ENCODE data around the gene ZSWIM5.
"Not testable (repeated sequence)": the region's sequence is repeated elsewhere in the genome, so short reads cannot be mapped to it uniquely, and the experiment has no call there.

Gene ZSWIM5

DNA sequence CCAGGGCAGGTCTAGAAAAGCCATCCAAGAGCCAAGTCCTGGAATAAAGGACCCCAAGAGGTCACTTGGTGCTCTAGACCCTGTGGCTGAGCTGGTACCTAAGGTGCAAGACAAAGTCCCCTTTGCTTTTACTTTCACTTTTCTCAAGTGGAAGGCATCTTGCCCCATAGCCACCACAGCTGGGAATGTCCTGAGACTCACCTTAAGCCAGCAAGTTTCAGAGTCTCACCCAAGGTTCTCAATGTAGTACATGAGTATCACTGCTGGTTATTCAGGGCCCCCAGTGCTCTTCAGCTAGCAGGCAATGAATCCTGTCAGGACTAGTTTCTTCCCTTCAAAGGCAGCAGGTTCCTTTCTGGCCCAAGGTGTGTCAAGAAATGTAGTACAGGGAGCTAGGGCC is 126.9 kb downstream of the ZSWIM5 start:
- FAIRE-seq: no peak

DNA sequence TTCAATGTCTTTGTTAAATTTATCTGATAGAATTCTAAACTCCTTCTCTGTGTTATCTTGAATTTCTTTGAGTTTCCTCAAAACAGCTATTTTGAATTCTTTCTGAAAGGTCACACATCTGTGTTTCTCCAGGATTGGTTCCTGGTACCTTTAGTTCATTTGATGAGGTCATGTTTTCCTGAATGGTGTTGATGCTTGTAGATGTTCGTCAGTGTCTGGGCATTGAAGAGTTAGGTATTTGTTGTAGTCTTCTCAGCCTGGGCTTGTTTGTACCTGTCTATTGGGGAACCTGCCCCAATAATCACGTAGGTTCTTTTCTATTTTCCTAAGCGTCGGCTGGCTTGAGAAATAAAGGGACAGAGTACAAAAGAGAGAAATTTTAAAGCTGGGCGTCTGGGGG is 129.4 kb downstream of the ZSWIM5 start:
- not testable (repeated sequence) for FAIRE-seq

DNA sequence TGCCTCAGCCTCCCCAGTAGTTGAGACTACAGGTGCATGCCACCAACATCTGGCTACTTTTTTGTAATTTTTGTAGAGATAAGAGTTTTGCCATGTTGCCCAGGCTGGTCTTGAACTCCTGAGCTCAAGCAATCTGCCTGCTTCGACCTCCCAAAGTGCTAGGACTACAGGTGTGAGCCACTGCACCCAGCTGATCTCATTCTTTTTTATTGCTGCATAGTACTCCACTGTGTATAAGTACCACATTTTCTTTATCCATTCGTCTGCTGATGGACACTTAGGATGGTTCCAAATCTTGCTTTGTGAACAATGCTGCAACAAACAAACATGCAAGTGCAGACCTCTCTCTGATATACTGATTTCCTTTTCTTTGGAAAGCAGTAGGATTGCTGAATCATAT is 134.8 kb downstream of the ZSWIM5 start:
- no peak for FAIRE-seq

DNA sequence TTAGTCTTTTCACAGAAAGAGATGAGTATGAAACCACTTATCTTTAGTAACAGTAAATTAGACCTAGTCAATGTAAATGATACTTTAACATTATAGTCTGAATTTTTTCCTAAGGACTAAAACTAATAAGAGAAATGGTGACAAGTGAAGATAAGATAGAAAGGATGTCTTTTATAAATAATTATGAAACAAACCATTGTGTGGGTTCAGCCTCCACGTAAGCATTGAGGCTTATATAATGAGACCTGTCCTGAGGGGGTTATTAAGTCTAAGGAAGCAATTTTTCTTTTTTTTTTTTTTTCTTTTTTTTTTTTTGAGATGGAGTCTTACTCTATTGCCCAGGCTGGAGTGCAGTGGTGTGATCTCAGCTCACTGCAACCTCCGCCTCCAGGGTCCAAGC is 138.6 kb downstream of the ZSWIM5 start:
- no peak for FAIRE-seq

DNA sequence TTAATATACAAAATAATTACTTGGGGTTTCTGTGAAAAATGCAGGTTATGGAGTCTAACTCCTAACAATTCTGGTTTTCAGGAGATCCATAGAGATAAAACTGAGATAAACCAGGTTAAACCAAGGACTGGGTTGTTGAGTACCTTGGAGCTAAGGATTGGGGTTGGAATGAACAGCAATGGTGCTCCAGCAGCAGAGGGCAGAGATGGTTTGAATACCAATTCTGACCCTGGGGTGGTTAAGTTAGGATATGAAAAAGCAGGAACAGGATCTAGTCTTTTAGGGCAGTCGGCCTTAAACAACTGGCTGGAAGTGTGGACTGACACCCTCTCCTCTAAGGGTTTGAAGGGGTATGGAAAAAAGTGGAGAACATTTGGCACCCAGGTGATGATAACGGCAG is 141.3 kb downstream of the ZSWIM5 start:
- FAIRE-seq: no peak

DNA sequence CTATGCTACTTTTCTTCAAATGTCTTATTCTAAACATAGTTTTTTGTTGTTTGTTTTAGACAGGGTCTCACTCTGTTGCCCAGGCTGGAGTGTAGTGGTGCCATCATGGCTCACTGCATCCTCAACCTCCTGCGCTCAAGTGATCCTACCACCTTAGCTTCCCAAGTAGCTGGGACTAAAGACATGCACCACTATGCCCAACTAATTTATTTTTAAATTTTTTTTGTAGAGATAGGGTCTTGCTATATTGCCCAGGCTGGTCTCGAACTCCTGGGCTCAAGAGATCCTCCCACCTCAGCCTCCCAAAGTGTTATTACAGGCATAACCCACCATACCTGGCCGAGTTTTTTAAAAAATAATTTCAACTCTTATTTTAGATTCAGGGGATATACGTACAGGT is 143.9 kb downstream of the ZSWIM5 start:
- FAIRE-seq: not testable (repeated sequence)

DNA sequence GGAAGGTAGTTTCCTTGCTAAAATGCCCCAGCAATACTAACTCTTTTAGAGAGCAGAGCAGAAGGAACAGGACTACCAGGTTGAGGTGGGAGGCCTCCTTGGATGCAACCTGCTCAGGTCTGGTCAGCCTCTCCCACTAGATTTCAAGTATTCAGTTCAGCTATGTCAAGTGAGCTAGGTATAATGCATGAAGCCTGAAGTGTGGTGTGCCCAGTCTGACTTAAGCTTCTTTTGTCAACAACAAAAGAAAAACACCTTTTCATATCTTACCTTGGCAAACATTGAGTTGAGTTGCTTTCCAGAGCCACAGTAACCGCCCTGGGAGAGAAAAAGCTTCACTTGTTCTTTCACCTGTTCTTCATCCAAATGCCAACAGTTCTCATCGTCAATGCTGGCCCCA is 146.6 kb downstream of the ZSWIM5 start:
- FAIRE-seq: no peak

DNA sequence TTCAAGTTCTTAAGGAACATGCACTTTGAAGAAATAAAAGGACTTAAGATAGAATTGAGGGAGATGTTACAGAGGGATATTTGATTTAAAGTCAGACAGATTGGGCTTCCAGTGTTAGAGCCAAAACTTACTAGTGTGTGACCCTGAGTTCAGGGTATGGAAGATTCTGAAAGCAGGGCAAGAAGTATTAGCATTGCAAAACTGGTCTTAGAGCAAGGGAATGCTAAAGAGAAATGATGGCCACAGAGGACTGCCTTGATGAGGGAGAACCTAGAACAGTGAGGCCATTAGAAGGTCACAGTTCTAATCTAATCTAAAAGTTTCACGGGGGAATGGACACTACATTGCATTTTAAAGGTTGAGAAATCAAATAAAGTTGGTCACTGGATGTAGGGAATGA is 148.9 kb downstream of the ZSWIM5 start:
- no peak for FAIRE-seq

DNA sequence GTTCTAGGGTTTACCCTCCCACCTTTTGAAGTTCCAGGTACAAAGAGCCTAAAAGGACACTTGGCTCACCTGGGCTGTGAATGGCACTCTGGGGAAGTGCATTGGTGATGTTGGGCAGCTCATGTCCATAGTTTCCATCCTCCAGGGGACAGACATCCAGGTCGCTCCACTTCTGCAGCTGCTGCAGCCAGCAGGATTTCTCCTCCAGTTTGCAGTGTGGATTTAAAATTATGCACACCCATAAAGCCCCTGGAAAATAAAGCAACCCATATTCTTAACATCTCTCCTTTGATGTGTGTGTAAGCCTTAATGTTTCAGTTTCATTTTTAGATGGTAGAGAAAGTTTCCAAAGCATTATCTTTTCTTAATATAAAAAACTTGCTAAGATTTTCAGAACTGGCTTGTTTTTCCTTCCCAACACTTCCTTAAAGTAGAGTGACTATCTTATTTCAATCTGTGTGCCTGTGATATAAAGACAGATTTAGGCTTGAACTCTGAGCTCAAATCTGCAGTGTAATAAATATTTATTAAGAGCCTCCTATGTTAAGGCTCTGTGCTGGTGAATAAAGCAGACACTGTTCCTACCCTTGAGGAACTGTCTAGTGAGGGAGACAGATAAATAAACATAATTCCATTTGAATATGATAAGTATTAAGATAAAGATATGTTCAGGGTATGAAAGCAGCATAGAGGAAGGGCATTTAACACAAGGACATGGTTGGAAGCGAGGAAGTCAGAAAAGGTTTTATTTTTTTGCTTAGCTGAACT is 155.2 kb downstream of the ZSWIM5 start:
- FAIRE-seq: no peak

DNA sequence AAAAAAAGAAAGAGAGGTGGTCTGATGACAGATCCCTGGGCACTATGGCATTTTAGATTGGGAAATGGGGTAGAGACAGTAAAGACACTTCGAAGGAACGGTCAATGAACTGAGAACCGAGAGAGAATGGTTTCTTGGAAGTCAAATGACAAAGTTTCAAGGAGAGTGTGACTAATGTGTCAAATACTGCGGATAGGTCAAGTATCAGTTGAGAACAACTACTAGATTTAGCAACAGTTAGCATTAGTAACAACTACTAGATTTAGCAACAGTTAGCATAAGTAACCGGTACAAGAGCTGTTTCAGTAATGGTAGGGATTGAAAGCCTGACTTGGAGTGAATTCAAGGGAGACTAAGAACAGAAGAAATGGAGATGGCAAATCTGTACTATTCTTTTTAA is 159.4 kb downstream of the ZSWIM5 start:
- FAIRE-seq: no peak

DNA sequence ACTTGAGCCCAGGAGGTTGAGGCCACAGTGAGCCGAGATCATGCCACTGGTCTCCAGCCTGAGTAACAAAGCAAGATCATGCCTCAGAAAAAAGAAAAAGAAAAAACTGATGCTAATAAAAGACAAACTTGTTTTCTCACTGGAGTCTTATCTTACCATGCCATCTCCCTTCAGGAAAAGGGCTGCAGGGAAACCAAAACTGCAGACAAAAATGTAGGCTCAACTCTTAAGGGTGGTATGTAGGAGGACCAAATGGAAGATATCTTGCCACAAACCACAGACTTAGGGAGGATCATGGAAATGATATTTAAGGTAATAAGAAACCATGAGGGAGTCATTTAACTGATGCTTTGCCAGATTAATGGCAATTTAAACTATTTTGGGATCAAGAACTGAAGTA is 161.5 kb downstream of the ZSWIM5 start:
- no peak for FAIRE-seq

DNA sequence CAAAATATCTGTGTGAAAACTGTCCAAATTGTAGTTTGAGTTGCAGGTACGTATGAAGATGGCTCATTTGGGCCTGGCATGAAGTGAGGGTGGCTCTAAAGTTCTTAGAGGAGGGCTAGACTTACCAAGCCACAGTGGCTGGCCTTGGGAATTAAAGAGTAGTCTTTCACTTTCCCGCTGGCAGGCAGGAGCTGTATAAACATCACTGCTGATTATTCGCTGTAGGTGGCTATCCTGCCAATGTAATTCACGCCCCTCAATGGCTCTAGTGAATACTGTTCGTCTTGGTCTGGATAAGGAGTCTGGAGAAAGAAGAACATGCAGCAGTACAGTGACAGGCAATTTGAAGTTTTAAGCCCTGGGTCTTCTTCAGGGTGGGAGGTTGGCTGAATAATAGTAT is 163.3 kb downstream of the ZSWIM5 start:
- FAIRE-seq: no peak

DNA sequence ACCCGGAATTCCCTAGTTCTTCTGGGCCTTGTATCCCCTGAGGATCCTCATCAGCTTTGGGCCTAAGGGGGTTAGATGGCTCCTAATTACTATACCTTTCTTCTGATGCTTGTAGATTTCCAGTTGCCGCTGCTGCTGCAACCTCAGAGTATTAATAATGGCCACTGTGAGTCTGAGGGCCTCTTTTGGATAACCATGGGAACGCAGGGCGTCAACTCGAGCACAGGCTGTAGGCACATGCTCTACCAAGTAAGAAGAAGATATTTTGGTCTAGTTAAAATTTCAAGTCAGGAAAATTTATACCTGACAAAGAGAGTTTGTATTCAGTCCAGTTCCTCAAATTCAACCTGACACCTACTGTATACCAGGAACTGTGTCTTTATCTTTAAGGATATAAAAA is 166.1 kb downstream of the ZSWIM5 start:
- FAIRE-seq: no peak

DNA sequence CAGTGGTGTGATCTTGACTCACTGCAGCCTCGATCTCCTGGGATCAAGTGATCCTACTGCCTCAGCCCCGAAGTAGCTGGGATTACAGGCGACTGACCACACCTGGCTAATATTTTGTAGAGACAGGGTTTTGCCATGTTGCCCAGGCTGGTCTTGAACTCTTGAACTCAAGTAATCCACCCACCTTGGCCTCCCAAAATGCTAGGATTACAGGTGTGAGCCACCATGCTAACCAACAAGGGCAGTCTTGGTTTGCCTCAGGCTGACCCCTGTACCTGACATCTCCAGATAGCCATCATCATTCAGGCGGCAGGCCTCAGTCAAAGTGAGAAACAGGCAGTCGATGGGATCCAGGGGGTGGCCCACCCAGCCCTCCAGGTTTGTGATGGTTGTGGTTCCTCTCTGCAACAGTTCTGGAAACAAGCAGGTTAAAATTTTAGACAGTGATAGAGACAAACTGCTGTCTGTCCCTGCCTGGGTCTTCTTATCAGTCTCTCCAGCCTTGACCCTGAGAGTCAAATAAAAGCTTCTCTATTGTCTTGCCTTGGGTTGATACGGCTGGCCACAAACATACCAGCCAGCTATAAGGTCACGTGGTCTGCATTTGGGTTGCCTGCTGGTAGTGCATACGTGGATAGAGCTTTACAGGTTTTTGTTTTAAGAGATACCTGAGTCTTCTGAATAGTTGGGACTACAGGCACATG is 167.6 kb downstream of the ZSWIM5 start:
- no peak for FAIRE-seq

DNA sequence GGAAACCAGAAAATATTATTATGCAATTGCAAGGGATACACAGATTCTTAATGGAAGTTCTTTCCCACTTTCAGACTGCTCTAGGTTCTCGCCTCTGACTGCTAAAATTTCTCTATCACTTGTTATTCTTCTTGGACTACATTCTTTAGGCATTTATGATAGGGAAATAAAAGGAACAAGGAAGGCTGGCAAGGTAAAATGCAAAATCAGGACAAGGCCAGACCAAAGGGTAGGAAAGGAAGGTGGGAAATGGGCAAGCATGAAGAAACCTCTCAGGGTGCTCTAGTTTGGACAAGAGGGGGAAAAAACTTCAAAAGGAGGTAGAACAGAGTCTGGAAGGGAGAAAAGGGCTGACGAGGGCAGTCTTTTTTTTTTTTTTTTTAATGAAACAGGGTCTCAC is 168.2 kb downstream of the ZSWIM5 start:
- FAIRE-seq: no peak

DNA sequence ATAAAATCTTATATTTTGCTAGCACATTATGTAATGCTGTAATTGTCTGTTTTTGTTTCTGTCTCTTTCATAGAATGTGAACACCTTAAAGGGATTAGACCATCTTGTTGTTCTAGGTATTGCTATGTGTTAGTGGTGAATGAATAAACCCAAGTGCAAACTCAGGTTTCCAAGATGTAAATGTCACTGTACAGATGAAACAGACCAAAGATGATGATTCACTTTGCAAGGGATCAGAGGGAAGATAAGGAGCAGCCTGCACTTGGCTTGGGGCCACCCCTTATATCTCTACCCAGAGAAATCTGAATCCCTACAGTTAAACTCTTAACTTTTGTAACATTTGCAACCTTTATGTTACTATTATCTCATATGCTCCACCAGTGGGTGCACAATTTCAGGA is 168.9 kb downstream of the ZSWIM5 start:
- FAIRE-seq: no peak

DNA sequence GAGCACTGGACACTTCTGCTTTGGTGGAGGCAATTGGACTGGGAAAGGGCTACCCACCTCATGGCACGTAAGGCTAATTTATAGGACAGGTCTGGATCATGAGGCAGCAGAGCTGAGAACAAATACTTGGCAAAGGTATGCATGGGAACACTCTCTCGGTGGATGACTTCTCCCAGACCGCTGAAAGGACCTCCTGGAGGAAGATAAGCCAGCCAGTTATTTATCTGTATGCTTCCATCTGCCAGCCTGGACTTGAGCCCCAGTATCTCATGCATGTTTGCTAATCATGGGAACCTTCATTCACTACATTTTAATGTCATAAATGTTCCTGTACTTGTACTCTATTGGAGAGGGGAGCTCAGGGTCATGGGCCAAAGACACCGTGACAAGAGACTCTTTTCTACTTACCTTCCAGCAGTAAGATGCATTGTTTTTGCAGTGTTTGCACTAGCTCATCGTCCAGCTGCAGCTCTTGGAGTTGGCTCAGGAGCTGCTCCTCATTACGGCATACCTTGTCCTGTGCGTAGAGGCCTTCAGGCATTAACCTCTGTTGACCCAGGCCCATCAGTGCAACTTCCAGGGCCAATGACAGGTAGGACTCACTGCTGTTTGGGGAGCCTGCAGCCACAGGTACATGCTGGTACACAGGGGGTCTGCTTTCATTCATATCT is 170.6 kb downstream of the ZSWIM5 start:
- no peak for FAIRE-seq

DNA sequence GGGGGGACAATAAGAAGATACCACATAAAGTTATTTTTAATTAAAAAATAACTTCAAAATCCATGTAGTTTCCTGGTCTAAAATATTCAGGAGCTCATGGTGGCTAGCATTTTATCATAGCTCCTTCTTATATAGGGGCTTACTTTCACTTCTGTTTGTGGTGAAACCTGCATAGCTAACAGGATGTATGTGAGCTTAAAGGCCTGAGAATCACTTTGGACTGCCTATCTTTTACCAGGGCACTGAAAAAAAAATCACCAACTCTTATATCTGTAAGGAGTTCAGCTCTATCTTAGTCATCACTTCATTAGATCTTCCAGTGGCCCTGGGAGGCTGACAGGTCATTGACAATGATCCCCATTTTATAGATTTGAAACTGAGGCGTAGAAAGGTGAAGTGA is 173.0 kb downstream of the ZSWIM5 start:
- no peak for FAIRE-seq

DNA sequence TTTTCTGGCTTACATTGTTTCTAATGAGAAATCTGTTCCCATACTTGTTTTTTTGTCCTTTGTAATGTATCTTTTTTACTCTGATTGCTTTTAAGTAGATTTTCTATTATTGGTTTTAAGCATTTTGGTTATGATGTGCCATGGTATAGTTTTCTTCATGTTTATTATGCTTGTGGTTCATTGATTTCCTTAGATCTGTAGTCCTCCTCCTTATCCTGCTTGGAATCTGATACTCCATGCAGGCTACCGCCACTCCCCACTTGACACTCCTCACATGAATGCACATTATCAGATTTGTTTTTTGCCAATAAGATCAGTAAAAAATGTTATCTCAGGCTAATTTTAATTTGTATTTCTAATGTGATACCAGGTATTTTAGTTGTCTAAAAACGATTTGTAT is 173.6 kb downstream of the ZSWIM5 start:
- FAIRE-seq: no peak

DNA sequence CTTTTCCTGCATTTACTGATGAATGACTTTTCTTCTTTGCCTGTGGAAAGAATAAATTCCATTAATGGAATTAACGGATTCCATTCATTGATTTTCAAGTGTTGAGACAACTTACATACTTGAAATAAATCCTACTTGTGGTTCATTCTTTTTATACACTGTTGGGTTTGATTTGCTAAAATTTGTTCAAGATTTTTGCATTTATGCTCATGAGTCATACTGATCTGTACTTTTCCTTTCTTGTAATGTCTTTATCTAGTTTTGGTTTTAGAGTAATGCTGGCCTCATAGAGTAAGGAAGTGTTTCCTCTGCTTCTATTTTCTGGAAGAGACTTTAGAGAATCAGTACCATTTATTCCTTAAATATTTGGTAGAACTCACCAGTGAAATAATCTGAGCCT is 180.0 kb downstream of the ZSWIM5 start:
- no peak for FAIRE-seq

DNA sequence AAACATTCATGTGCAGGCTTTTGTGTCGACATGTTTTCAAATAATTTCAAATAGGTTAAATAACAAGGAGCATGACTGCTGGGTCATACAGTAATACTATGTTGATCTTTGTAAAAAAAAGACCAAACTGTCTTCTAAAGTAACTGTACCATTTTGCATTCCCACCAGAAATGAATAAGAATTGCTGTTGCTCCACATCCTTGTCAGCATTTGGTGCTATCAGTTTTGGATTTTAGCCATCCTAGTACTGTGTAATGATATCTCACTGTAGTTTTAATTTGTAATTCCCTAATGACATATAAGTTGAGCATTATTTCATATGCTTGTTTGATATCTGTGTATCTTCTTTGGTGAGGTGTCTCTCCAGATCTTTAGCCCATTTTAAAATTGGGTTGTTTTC is 182.7 kb downstream of the ZSWIM5 start:
- FAIRE-seq: no peak

DNA sequence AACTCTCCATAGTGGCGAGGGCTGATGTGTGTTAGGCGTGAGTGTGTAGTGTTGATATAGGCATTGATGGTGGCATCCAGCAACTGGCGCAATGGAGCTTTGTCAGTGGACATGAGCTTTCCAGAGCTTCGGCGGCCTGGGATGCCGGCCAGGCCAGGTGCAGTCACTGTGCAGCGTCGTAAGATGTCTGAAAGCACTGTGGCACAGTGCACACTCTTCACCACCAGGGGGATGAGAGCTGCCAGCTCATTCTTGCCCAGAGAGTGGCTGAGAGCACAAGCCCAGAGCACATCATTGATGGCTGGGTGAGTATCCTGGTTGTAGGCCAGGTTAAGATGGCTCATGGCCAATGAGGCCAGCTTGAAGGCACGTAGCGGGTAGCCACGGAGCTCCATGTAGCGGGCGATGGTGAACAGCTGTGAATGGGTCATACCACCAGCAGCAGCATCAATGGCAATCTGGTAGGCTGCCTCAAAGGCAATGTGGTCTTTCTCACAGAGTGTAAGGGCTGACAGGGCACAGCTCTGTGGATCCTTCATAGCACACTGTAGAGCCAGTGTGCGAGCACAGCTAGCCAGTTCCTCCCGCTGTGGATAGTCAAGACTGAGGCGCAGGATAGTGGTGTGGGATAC is 187.7 kb downstream of the ZSWIM5 start:
- FAIRE-seq: no peak

DNA sequence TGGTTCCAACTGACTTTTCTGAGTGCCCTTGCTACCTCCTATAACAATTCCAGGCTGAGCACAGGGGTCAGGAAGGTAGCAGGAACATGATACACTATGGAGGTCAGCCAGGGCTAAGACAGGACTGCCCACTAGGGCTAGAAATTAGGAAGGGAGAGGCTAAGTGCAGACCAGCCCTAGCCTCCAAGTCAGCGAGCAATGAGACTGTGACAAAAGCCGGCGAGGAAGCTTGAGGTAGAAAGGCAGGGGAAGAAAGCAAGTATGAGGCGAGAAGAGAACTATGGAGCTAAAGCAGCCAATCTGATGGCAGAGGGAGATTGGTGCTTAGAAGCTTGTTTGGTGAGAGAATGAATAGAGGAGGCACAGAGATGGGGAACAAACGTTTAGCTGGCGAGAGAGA is 189.6 kb downstream of the ZSWIM5 start:
- no peak for FAIRE-seq

Measured in endometrium (tissue), 2 donors.